ENCODE data around the gene CD300H.

CD300H gene

GRCh38 chr17:74595037-74595750 lies 27.9 kb upstream of the CD300H start:
- Histone ChIP-seq H3K9me3 (no peaks in the 10 kb centered on the region), H3K4me3 (ENCODE audit: low read depth, low read length) (no peak overlapping the region), H3K36me3 (no peaks in the 10 kb centered on the region), H3K27me3 (no peaks in the 10 kb centered on the region; the same call in 1 of the 2 replicates), H3K4me1 (no peaks in the 10 kb centered on the region)
- DNase-seq: no peak
- no peak for TF ChIP-seq CTCF (IDR thresholded peaks at IDR 0.05; ENCODE audit: low read depth, low read length)

GRCh38 chr17:74592087-74592990 lies 25.0 kb upstream of the CD300H start, which contains the start of gene CD300LD:
TSS of gene CD300LD (minus strand) at chr17:74592283. CDS start at chr17:74592202, 81 bp downstream.
- Histone ChIP-seq H3K36me3 (no peaks in the 10 kb centered on the region), H3K4me3 (ENCODE audit: low read depth, low read length) (no peak within 1 kb of the TSS), H3K4me1 (no peaks in the 10 kb centered on the region), H3K9me3 (no peaks in the 10 kb centered on the region), H3K27me3 (peaks cover 5% of the 10 kb centered on the region)
- DNase-seq: no peak
- no peak for TF ChIP-seq CTCF (IDR thresholded peaks at IDR 0.05; ENCODE audit: low read depth, low read length)

- Histone ChIP-seq H3K9me3 (no peaks in the 10 kb centered on the region), H3K36me3 (no peaks in the 10 kb centered on the region), H3K27me3 (peaks cover 10% of the 10 kb centered on the region), H3K4me1 (no peaks in the 10 kb centered on the region), H3K4me3 (ENCODE audit: low read depth, low read length) (no peak overlapping the region)
- no peak for TF ChIP-seq CTCF (IDR thresholded peaks at IDR 0.05; ENCODE audit: low read depth, low read length)
- DNase-seq: no peak
Observed at GRCh38 chr17:74591503-74591902, 24.2 kb upstream of the CD300H start.

- H3K27me3 ChIP-seq: peaks cover 32% of the 10 kb centered on the region
- H3K4me3 ChIP-seq (ENCODE audit: low read depth, low read length): no peak overlapping the region
- no peak for DNase-seq
- no peaks in the 10 kb centered on the region for H3K36me3 ChIP-seq
- no peaks in the 10 kb centered on the region for H3K4me1 ChIP-seq
- TF ChIP-seq CTCF (IDR thresholded peaks at IDR 0.05; ENCODE audit: low read depth, low read length): no peak
- H3K9me3 ChIP-seq: no peaks in the 10 kb centered on the region; the same call in 1 of the 2 replicates
Observed at GRCh38 chr17:74585711-74586110, 18.4 kb upstream of the CD300H start.

GRCh38 chr17:74584292-74585060 lies 17.2 kb upstream of the CD300H start:
- TF ChIP-seq CTCF (IDR thresholded peaks at IDR 0.05; ENCODE audit: low read depth, low read length): no peak

More at GRCh38 chr17:74584292-74585060, 17.2 kb upstream of the CD300H start:
- no peaks in the 10 kb centered on the region for H3K36me3 ChIP-seq
- no peak for DNase-seq
- H3K27me3 ChIP-seq: peaks cover 32% of the 10 kb centered on the region
- H3K4me1 ChIP-seq: no peaks in the 10 kb centered on the region
- no peaks in the 10 kb centered on the region; the same call in 1 of the 2 replicates for H3K9me3 ChIP-seq
- no peak overlapping the region for H3K4me3 ChIP-seq (ENCODE audit: low read depth, low read length)

Measured in BE2C (cell line).